ENCODE measurements around the gene ENGASE. TPM values are rescaled to one million over a fixed set of nuclear protein-coding genes. Genes with fewer than 3 reads are reported as not detected.
A peak's percentile ranks its signal among the peaks of the same experiment; 100 is the strongest.

ENGASE gene
- total RNA-seq, 4 donors from 2014 or later: 16.6 to 54.5 (median 26.3) TPM

DNA sequence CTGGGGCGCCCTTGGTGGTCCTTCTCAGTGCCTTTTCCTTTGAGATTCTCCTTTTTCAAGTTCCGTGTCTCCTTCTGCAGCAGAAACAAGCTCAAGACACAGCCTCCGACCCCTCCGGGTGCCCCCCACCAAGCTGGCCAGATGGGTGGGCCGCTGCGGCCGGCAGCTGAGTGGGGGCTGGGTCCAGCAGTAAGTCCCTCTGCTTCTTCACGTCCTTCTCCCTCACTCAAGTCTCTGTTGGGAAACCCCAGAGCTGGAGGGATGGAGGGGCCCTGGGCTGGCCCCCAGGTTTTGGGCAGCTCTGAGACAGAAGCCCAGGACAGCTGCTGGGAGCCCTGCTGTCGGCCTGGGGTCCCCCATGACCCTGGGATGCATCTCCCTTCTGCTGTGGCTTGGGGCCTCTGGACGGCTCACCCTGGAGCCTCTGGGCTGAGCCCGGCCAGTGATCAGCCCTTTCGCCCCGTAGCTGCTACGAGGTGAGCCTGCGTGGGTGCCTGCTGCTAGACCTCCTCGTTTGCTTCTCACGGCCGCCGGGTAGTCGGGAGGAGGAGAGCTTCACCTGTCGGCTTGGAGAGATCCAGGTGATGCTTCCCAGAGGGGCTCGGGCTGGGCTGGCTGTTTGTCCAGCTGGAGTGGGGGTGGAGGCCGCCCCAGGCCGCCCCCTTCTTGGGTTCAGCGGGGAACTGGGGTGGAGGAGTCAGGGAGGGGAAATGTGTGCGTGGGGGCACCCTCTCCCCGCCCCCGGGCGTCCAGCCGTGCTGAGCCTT lies 10.7 kb downstream of the ENGASE start:
- TF ChIP-seq CTCF (IDR thresholded peaks at IDR 0.05): no peak
- no peak for TF ChIP-seq POLR2A (IDR thresholded peaks at IDR 0.05)
- no peak overlapping the region for H3K4me3 ChIP-seq (ENCODE audit: low read depth, poor library complexity, severe bottlenecking)
- 91 to 92% methylated on average over 27 to 29 of the region's 30 CpGs for WGBS, 2 donors
- DNase-seq (ENCODE audit: low spot score in 2 of 2): no peak
- intact Hi-C loops (cut with DNase I; ENCODE audit: low total_unique reads): no loop called here

- H3K4me3 ChIP-seq (ENCODE audit: low read depth, poor library complexity, severe bottlenecking): no peak overlapping the region
- TF ChIP-seq POLR2A (IDR thresholded peaks at IDR 0.05) (no peak), CTCF (IDR thresholded peaks at IDR 0.05) (no peak)
- WGBS, 2 donors: 89 to 95% methylated on average over 28 of the region's 28 CpGs
- DNase-seq (ENCODE audit: low spot score in 2 of 2): no peak
- intact Hi-C loops (cut with DNase I; ENCODE audit: low total_unique reads): no loop called here
Observed at GRCh38 chr17:79085921-79086551, 11.4 kb downstream of the ENGASE start.

DNA sequence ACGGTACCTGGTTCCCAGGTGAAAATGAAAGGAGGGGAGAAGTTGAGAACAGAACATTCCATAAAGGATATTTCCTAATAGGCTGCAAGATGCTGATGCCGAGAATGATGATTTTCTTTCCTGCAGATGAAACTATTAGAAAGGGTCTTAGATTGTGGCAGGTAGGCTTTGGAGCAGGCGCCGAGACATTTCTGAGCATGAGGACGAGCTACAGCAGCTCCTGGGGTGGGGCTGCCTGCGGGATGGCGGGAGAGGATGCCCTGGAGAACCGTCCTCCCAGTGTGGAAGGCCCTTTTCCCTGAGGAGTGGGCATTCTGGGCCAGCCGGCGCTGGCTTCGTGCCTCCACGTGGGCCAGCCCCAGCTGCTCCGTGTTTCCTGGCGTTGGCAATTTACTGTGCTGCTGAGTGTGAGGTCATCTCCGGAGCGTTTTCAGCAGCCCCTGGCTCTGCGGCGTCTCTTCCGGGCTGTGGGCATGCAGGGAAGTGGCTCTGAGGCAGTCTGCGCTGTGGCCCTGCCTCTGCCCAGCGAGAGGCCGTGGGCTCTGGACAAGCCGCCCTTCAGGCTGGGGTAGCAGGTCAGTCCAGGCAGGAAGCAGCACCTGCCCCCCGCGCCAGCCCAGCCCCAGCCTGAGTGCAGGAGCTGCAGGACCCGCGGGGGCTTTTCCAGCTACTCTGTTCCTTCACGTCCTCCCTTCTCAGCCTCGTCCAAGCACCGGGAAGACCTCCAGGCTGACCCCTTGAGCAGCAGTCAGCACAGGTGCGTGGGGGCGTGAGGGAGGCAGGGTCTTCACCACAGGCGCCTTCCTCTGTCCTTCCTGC lies 12.2 kb downstream of the ENGASE start:
- DNase-seq (ENCODE audit: low spot score in 2 of 2): no peak
- intact Hi-C loops (cut with DNase I; ENCODE audit: low total_unique reads): no loop called here
- WGBS, 2 donors: 72 to 73% methylated on average over 31 to 32 of the region's 33 CpGs
- TF ChIP-seq POLR2A (IDR thresholded peaks at IDR 0.05): no peak
- TF ChIP-seq CTCF (IDR thresholded peaks at IDR 0.05): no peak
- H3K4me3 ChIP-seq (ENCODE audit: low read depth, poor library complexity, severe bottlenecking): no peak overlapping the region

- 51 to 53% methylated on average over 10 to 11 of the region's 12 CpGs for WGBS, 2 donors
- TF ChIP-seq CTCF (IDR thresholded peaks at IDR 0.05) (peak in 1 of 3 donors; percentile 69), POLR2A (IDR thresholded peaks at IDR 0.05) (no peak)
- no peak overlapping the region for H3K4me3 ChIP-seq (ENCODE audit: low read depth, poor library complexity, severe bottlenecking)
- intact Hi-C loops (cut with DNase I; ENCODE audit: low total_unique reads): no loop called here
- DNase-seq (ENCODE audit: low spot score in 2 of 2): peak; percentile 59 to 96
Observed at GRCh38 chr17:79087428-79088143, 13.0 kb downstream of the ENGASE start.

DNA sequence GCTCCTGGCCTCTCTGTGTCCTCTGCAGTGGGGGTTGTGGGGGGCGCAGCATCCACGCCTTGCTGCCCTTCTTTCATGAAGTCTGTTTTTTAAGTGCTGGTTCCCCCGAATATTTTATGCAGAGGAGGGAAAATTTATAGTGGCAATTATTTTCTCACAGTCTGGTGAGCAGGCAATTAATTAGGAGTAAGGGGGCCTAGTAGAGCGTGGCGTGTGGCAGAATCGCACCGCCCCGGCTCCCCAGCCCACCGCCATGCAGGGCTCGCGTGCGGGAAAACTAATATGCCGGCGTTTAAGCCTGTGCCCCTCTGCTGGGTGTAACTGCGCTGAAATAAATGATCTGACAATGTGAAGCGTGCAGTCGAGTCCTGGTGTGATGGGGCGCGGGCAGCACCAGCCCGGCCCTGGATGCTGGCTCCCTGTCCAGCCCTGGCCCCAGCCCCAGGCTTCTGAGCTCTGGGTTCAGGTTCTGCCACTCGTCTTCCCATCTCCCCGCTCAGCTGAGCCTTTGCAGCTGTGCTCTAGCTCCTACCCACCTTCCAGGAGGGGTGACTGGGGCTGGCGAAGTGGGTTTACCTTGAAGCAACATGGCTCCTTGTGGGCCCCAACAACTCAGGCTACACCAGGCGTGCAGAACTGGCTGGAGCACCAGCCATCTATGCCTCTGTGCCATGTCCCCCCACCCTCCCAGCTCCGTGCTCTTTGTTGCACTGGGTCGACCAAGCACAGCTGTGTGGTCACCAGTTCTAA lies 13.8 kb downstream of the ENGASE start:
- no peak overlapping the region for H3K4me3 ChIP-seq (ENCODE audit: low read depth, poor library complexity, severe bottlenecking)
- DNase-seq (ENCODE audit: low spot score in 2 of 2): no peak
- intact Hi-C loops (cut with DNase I; ENCODE audit: low total_unique reads): no loop called here
- 90% methylated on average over 26 of the region's 26 CpGs for WGBS, 2 donors
- no peak for TF ChIP-seq CTCF (IDR thresholded peaks at IDR 0.05)
- TF ChIP-seq POLR2A (IDR thresholded peaks at IDR 0.05): no peak

Data from lower leg skin (tissue), 4 donors.